Measurements from ENCODE around the gene SEC24A.

The SEC24A gene

DNA sequence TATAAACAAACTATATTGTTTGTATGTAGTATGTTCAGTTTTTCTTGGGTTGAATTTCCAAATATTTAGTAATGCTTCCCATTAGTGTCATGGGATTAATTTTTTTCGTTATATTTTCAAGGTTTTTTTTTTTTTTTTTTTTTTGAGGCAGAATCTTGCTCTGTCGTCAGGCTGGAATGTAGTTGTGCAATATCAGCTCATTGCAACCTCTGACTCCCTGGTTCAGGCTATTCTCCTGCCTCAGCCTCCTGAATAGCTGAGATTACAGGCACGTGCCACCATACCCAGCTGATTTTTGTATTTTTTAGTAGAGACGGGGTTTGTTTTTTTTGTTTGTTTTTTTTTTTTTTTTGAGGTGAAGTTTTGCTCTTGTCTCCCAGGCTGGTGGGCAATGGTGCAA lies 120.6 kb downstream of the SEC24A start:
- Histone ChIP-seq H3K4me2 (ENCODE audit: low read length) (no peak overlapping the region), H4K20me1 (ENCODE audit: insufficient read depth, low read length) (no peaks in the 10 kb centered on the region), H3K4me3 (ENCODE audit: low read length) (no peak overlapping the region), H3K27me3 (ENCODE audit: low read depth, low read length) (no peaks in the 10 kb centered on the region), H3K4me1 (ENCODE audit: low read length) (no peaks in the 10 kb centered on the region), H3K27ac (ENCODE audit: low read length) (no peak overlapping the region), H3K79me2 (ENCODE audit: low read length) (no peaks in the 10 kb centered on the region; the same call in 1 of the 2 replicates), H2AFZ (ENCODE audit: low read depth, low read length) (no peak overlapping the region), H3K9me3 (ENCODE audit: insufficient read depth, low read length) (no peaks in the 10 kb centered on the region), H3K36me3 (replicated peaks; ENCODE audit: low read depth, low read length) (peaks cover 12% of the 10 kb centered on the region), H3K9ac (ENCODE audit: low read length) (no peak overlapping the region)
- TF ChIP-seq CTCF (IDR thresholded peaks at IDR 0.05; ENCODE audit: low read depth, low read length) (no peak), EZH2phosphoT487 (IDR thresholded peaks at IDR 0.05; ENCODE audit: low read depth) (no peak)

- Histone ChIP-seq H3K79me2 (ENCODE audit: low read length) (no peaks in the 10 kb centered on the region), H3K27ac (ENCODE audit: low read length) (no peak overlapping the region), H3K36me3 (replicated peaks; ENCODE audit: low read depth, low read length) (peaks cover 17% of the 10 kb centered on the region), H3K27me3 (ENCODE audit: low read depth, low read length) (no peaks in the 10 kb centered on the region), H3K4me2 (ENCODE audit: low read length) (no peak overlapping the region), H4K20me1 (ENCODE audit: insufficient read depth, low read length) (no peaks in the 10 kb centered on the region), H3K4me1 (ENCODE audit: low read length) (peaks cover 6% of the 10 kb centered on the region), H2AFZ (ENCODE audit: low read depth, low read length) (no peak overlapping the region), H3K9me3 (ENCODE audit: insufficient read depth, low read length) (no peaks in the 10 kb centered on the region), H3K4me3 (ENCODE audit: low read length) (no peak overlapping the region), H3K9ac (ENCODE audit: low read length) (no peak overlapping the region)
- no peak for TF ChIP-seq EZH2phosphoT487 (IDR thresholded peaks at IDR 0.05; ENCODE audit: low read depth)
- no peak for TF ChIP-seq CTCF (IDR thresholded peaks at IDR 0.05; ENCODE audit: low read depth, low read length)
Measured at GRCh38 chr5:134772461-134773125, 124.0 kb downstream of the SEC24A start.

DNA sequence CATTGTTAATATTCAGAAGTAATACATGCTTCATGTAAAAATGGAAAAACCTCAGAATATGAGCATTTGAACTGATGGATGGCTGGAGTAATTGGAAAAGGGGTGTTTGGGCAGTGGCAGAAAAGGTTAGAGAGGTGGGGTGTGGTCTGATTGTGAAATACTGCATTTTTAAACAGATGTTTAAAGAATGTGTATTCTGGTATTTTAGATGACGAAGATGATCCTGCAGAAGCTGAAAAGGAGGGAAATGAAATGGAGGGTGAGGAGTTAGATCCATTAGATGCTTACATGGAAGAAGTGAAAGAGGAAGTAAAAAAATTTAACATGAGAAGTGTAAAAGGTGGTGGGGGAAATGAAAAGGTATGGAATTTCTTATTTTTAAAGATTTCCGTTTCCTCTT lies 128.8 kb downstream of the SEC24A start:
- H3K36me3 ChIP-seq (replicated peaks; ENCODE audit: low read depth, low read length) = peaks cover 29% of the 10 kb centered on the region
- H2AFZ ChIP-seq (ENCODE audit: low read depth, low read length) = no peak overlapping the region
- H3K79me2 ChIP-seq (ENCODE audit: low read length) = no peaks in the 10 kb centered on the region
- no peak for TF ChIP-seq EZH2phosphoT487 (IDR thresholded peaks at IDR 0.05; ENCODE audit: low read depth)
- TF ChIP-seq CTCF (IDR thresholded peaks at IDR 0.05; ENCODE audit: low read depth, low read length) = no peak
- peak overlapping the region; percentile 28; the same call in 1 of the 2 replicates for H3K27ac ChIP-seq (ENCODE audit: low read length)
- no peaks in the 10 kb centered on the region for H3K9me3 ChIP-seq (ENCODE audit: insufficient read depth, low read length)
- H3K4me3 ChIP-seq (ENCODE audit: low read length) = no peak overlapping the region
- no peak overlapping the region for H3K9ac ChIP-seq (ENCODE audit: low read length)
- H3K4me1 ChIP-seq (ENCODE audit: low read length) = peaks cover 8% of the 10 kb centered on the region
- no peak overlapping the region for H3K4me2 ChIP-seq (ENCODE audit: low read length)
- H4K20me1 ChIP-seq (ENCODE audit: insufficient read depth, low read length) = no peaks in the 10 kb centered on the region
- H3K27me3 ChIP-seq (ENCODE audit: low read depth, low read length) = no peaks in the 10 kb centered on the region

Measured in OCI-LY3 (cell line).